HG03575 (cell line): Measurements from ENCODE around the gene ARFGAP1.
"Not testable (repeated sequence)": the region's sequence is repeated elsewhere in the genome, so short reads cannot be mapped to it uniquely, and the experiment has no call there.

Source experiments
- ATAC-seq: cut with Tn5 transposase; IDR thresholded peaks from one replicate; pipeline ENCODE4 v1.9.1; 2021; ENCODE audit not compliant: unreplicated experiment, insufficient number of reproducible peaks, low FRiP score; ENCODE audit errors: extremely low read depth

ARFGAP1 gene

DNA sequence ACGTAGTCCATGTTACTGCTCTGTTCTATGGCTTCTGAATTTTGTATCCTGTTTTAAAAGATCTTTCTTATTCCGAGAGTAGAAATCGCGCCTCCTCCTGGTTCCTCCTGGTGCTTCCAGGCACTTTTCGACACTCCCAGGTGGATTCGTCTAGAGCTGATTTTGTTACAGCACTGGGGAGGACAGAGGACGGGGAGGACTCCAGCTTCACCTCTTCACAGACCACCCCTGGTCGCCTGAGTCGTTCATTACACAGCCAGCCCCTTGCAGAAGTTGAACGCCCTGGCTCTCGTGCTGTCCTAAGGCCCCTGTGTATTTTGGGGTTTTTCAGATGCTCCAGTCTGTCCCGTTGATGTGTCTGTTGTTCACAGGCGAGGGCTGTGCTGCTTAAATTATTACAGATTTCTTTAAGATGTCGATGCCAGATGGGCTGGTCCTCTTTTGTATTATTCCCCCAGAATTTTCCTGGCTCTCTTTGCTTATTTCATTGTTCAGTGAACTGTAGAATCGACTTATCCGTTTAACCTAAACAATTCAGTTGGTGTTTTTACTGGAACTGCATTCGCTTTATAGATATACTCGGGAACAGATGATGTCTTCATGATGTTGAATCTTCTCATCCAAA is 50.9 kb downstream of the ARFGAP1 start:
- ATAC-seq: no peak

GRCh38 chr20:63325021-63325471 is 52.4 kb downstream of the ARFGAP1 start:
- ATAC-seq: no peak

GRCh38 chr20:63325554-63326313 is 53.1 kb downstream of the ARFGAP1 start:
- ATAC-seq: no peak

DNA sequence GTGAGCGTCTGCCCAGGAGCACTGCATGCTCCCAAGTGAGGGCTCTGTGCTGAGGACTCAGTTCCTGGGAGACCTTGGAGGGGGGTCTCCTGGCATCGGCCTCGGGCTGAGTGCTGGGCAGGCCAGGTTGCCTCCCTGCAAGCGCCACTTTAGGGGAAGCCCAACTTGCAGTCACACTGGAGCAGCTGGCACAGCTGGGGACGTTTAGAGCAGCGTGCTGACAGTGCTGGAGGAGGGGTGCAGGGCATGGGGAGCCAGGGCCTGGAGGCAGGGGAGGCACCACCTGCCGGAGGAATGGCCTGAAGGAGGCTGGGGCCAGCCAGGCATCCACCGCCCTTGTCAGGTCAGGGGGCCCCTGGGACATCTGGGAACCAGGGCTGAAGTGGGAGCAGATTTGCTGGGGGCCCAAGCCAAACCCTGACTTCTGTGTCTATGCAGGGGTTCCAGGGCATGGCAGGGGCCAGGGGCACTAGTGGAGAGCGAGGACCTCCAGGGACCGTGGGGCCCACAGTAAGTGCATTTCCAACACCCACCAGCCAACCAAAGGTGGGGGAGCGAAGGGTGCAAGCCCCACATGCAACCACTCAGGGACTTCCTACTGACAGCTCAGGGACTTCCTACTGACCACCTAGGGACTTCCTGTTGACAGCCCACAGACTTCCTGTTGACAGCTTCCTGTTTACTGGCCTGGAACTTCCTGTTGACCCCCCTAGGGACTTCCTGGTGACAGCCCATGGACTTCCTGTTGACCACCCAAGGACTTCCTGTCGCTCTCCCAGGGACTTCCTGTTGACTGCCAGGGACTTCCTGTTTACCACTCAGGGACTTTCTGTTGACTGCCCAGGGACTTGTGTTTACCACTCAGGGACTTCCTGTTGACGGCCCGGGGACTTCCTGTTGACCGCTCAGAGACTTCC is 54.0 kb downstream of the ARFGAP1 start:
- ATAC-seq: no peak

- no peak for ATAC-seq
Observed at GRCh38 chr20:63327231-63327745, 54.7 kb downstream of the ARFGAP1 start.

DNA sequence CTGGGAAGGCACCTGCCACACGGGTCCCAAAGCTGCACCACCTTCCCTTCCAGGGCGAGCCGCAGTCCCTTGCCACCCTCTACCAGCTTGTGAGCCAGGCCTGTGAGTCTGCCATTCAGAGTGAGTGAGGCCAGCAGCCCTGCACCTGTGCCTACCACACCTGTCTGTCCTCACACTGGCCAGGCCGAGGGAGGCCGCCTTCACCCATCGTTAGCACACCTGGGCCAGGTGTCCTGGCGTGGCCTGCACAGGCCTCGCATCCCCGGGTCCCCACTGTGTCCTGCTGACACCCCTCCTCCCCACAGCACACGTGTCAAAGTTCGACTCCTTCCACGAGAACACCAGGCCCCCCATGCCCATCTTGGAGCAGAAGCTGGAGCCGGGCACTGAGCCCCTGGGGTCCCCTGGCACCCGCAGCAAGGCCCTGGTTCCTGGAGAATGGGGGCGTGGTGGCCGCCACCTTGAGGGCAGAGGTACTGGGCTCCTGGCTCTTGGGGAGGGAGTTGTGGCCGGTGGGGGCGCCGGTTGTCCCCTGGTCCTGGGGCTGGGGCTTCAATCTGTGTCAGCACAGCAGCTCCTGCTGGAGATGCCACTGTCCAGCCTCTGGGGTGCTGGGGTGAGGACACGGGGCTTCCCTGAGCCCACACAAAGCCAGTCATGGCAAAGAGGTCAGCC is 55.5 kb downstream of the ARFGAP1 start:
- no peak for ATAC-seq

- ATAC-seq: no peak
Observed at GRCh38 chr20:63328718-63329275, 56.2 kb downstream of the ARFGAP1 start.

DNA sequence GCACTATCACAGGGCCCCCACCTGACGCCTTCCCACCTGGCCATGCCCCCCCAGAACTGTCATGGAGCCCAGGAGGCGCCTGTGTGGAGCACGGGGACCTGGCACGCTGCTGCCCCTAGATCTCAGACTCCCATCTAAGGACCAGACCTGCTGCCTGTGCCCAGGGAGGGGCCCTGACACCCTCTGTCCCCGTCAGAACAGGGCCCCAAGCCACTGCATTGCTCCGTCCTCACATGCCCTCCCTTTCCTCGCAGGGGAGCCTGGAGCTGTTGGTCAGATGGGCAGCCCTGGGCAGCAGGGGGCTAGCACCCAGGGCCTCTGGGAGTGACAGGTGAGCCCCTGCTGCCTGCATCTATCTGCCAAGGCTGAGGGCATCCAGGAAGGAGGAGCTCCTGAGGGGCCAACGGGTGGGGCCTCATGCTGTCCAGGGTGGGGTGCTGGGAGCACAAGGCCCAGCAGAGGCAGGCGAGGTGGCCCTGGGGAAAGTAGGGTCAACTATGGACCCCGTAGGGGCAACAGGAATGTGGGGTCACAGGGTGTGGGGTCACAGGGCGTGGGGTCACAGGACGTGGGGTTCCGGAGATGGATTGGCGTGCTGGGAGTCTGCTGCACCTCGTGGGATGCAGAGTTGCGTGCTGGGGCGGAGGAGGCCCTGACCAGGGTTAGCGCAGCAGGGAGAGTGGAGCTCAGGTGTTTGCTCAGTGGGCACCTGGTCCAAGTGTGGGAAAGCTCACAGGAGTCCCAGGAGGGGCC is 56.9 kb downstream of the ARFGAP1 start:
- ATAC-seq: no peak

DNA sequence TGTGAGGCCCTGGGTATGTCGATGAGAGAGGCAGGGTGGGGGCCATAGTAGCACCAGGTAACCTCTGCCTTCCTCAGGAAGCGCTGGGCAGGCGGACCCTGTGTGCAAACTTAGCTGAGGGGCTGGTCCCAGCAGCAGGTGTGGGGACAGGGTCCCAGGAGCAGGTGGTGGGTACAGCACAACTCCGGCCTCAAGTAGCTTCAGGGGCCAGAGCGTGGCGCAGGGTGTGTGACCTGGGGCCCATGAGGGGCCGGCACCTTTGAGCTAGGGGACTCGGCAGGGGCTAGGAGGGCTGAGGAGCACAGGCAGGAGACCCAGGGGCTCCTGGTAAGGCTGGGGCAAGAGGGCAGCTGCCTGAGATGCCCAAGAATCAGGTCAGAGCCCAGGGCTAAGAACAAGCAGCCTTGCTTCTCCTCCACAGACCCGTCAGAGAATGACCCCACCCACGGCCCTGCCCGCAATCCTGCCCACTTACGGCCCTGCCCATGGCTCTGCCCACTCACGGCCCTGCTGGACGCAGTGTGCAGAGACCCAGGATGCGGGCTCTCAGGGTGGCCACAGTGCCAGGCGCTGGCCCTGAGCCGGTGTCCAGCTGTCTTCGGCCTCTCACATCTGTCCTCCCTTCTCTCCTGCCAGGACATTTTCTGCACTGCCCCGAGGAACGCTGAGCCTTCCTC is 57.6 kb downstream of the ARFGAP1 start:
- ATAC-seq: no peak

GRCh38 chr20:63330940-63331339 is 58.3 kb downstream of the ARFGAP1 start:
- no peak for ATAC-seq

DNA sequence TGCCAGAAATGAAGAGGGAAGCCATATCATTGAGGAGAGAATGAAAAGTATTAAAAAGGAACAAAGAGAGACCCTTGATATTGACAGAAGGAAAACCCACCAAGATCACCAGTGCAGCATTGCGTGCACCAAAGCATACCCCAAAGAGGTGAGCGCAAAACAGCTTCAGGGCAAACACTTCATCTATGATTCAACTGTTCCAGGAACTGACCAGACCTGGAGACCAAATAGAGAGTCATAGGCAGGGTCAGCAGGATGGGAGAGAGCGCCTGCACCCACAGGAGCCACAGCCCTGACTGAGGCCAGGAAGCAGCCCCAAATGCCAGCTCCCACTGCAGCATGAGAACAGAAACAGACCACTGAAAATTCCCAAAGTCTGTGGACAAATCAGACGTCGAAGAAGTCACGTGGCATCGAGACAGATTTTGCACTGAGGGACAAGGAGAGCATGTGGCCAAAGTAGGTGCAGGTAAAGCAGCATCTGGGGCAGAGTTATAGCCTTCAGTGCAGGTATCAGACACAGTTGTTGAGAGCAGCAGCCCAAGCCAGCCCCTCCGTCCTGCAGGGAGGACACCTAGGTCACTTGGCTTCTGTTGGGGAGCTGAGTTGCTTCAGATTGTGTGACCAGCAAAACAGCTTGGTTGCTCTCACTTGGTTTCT is 59.3 kb downstream of the ARFGAP1 start:
- no peak for ATAC-seq

GRCh38 chr20:63332488-63333240 is 60.1 kb downstream of the ARFGAP1 start:
- ATAC-seq: no peak

- no peak for ATAC-seq
Observed at GRCh38 chr20:63333241-63333836, 60.7 kb downstream of the ARFGAP1 start.

DNA sequence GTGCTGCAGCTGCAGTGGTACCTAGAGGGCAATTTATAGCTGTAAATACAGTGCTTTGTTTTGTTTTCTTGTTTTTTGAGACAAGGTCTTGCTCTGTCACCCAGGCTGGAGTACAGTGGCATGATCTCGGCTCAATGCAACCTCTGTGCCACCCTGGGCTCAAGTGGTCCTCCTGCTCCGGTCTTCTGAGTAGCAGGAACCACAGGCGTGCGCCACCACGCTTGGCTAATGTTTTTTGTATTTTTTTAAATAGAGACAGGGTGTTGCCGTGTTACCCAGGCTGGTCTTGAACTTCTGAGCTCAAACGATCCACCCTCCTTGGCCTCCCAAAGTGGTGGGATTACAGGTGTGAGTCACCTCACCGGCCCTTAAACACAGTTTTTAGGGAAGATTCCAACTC is 61.7 kb downstream of the ARFGAP1 start:
- ATAC-seq: no peak

GRCh38 chr20:63335060-63335459 is 62.4 kb downstream of the ARFGAP1 start:
- not testable (repeated sequence) for ATAC-seq

- ATAC-seq: no peak
Observed at GRCh38 chr20:63335711-63336110, 63.1 kb downstream of the ARFGAP1 start.
